Body of pancreas (tissue), 4 donors: ENCODE results near the gene EBI3. TPM values are rescaled to one million over a fixed set of nuclear protein-coding genes. Genes with fewer than 3 reads are reported as not detected.
A peak's percentile ranks its signal among the peaks of the same experiment; 100 is the strongest.

Experiments
- ATAC-seq: fragments of 150-250 bp; one replicate; pipeline ENCODE4 v1.9.1; 2016
- DNase-seq, 4 donors: peaks; one replicate each; pipeline ENCODE4 v3.0.0-alpha.2; 2019
- H3K27ac ChIP-seq, 4 donors: fragments of 200-600 bp; sonication (generic); 1 replicate in 3 of 4; 2 replicates in 1 of 4; pipeline versions ENCODE4 v1.5.1 to v1.6.1; 2016 to 2019; ENCODE audit warnings: mild to moderate bottlenecking in 1 of 4, mixed read lengths in 1 of 4, moderate library complexity in 1 of 4
- H3K27me3 ChIP-seq, 2 donors: fragments of 200-600 bp; sonication (generic); one replicate each; pipeline ENCODE4 v1.6.0; 2016; ENCODE audit warnings: mild to moderate bottlenecking in 1 of 2
- H3K36me3 ChIP-seq, 2 donors: fragments of 200-600 bp; sonication (generic); replicated peaks in 1 of 2; 2 replicates each; pipeline ENCODE4 v1.5.1; 2016; ENCODE audit warnings: low read depth in 2 of 2; ENCODE audit not compliant: insufficient read depth in 1 of 2
- H3K4me1 ChIP-seq: fragments of 200-600 bp; sonication (generic); one replicate; pipeline ENCODE4 v1.6.0; 2016
- H3K4me3 ChIP-seq, 2 donors: fragments of 200-600 bp; sonication (generic); 1 replicate in 1 of 2; 2 replicates in 1 of 2; pipeline ENCODE4 v1.5.1; 2016 to 2019
- H3K9me3 ChIP-seq, 3 donors: fragments of 200-600 bp; sonication (generic); 1 replicate in 2 of 3; 2 replicates in 1 of 3; pipeline ENCODE4 v1.5.1; 2016
- CTCF ChIP-seq, 7 experiments: fragments of 450-650 bp in 4 of 7; fragments of 200-600 bp in 3 of 7; sonication (generic) in 3 of 7; IDR thresholded peaks; one replicate each; pipeline ENCODE4 v1.5.1; 2016 to 2019; ENCODE audit warnings: antibody characterized with exemption in 7 of 7
- POLR2A ChIP-seq, 3 donors: fragments of 450-650 bp; IDR thresholded peaks; one replicate each; pipeline ENCODE4 v1.6.1; 2016; ENCODE audit warnings: antibody characterized with exemption in 3 of 3, mild to moderate bottlenecking in 2 of 3
- WGBS, 2 donors: methylation state at CpG; one replicate each; pipeline ENCODE4 v1.1.5; 2017; 5-methylcytosine and 5-hydroxymethylcytosine counted together
- intact Hi-C: fragments of 100-400 bp; cut with DNase I; formaldehyde crosslinking; loops from one replicate; pipeline ENCODE4 v1.15.1; 2023
- total RNA-seq, 2 donors: library from RNA; depleted of rRNA; stranded (reverse); fragments of >200 nt; gene quantifications; one replicate each; pipeline ENCODE4 v1.1.0, GENCODE V29; 2016

Gene EBI3
- total RNA-seq, 2 donors from 2014 or later, result 0.99 to 27.5 TPM

GRCh38 chr19:4184718-4185352 lies 44.5 kb upstream of the EBI3 start:
- Histone ChIP-seq H3K36me3 (no peaks in the 10 kb centered on the region), H3K27ac (no peak overlapping the region), H3K4me1 (peaks cover 30% of the 10 kb centered on the region), H3K27me3 (no peaks in the 10 kb centered on the region), H3K4me3 (no peak overlapping the region), H3K9me3 (no peaks in the 10 kb centered on the region)
- DNase-seq (no peak), ATAC-seq (no peak)
- WGBS, 2 donors, result 79 to 97% methylated on average over 2 of the region's 2 CpGs
- intact Hi-C loops, result loop anchor here (10.0 kb wide), 1 partner anchor 180 kb away; the partner anchor contains the start of gene PIAS4
- no peak for TF ChIP-seq POLR2A (IDR thresholded peaks at IDR 0.05)
- TF ChIP-seq CTCF (IDR thresholded peaks at IDR 0.05), result no peak

DNA sequence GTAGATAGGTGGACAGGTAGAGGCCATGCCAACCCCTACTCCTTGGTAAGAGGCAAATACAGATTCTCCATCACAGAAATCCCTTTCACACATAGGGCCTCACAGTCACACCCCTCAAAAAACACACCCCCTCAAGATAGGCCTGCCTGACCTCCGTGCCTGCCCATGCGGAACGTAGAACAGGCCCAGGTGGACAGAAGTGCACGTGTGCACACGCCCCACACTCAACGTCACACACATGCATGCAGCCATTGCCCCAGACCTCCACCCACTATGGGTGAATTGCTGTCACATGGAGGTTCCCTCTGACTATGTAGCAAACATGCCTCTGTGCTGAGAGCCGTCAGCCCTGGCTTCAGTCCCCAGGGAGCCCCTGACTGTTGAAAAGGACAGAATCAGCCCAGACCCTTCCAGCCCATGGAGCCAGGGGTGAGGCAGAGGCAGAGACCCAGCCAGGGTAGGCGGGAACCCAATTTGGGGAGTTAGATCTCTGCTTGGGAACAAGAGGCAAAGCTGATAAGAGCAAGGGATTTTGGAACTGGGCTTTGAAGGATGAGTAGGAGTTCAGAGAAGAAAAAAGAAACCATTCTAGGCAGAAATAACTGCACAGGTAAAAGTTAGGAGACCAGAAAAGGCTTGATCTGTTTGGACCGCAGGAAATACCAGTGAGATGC lies 43.8 kb upstream of the EBI3 start:
- TF ChIP-seq POLR2A (IDR thresholded peaks at IDR 0.05) (no peak), CTCF (IDR thresholded peaks at IDR 0.05) (no peak)
- H3K27ac ChIP-seq, result no peak overlapping the region
- no peaks in the 10 kb centered on the region for H3K9me3 ChIP-seq
- WGBS, 2 donors, result 48 to 79% methylated on average over 6 to 9 of the region's 9 CpGs
- H3K4me1 ChIP-seq, result peaks cover 25% of the 10 kb centered on the region
- DNase-seq, result no peak
- no peak for ATAC-seq
- intact Hi-C loops, result loop anchor here (10.0 kb wide), 1 partner anchor 181 kb away; the partner anchor contains the start of gene PIAS4
- H3K4me3 ChIP-seq, result no peak overlapping the region
- no peaks in the 10 kb centered on the region for H3K36me3 ChIP-seq
- no peaks in the 10 kb centered on the region for H3K27me3 ChIP-seq

DNA sequence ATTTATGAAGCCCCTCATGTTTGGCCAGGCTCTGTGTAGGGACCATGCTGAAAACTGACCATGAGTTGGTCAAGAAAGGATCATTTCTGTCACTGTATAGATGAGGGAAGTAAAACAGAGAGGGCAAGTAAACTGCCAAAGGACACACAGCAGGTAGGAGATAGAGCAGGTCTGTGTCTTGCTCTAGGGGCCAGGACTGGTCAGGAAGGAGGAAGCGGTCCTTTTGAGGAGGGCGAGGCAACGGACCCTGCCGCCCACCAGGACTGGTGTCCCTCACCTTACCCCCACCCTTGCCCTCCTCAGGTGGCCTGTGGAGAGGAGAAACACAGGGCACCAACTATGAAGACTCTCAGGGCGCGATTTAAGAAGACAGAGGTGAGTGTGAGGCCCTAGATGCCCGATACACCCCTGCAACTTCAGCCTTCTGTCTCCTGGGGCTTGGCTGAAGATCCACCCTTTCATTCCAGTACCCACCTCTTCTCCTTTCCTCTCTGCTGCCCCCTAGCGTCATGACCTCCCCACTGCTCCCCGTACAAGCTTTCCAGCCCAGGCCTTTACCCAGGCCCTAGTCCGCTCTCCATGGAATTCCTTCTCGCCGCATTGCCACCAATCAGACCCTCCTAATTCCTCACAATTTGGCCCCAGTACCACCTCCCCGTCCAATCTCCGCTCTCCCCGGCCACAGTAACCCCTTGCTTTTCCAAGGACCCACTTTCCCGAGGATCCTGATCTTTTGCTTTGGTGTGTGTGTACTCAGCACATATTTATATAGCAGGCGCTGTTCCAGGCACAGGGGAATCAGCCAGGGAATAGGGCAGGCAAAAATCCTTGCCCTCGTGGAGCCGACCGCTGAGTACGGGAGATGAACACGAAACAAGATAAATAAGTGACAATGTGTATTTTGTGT lies 43.0 kb upstream of the EBI3 start:
- ATAC-seq, result peak; percentile 54
- intact Hi-C loops, result loop anchor here (10.0 kb wide), 1 partner anchor 182 kb away; the partner anchor contains the start of gene PIAS4
- DNase-seq, result peak; percentile 71 to 81 (median 78)
- no peak overlapping the region for H3K27ac ChIP-seq
- TF ChIP-seq POLR2A (IDR thresholded peaks at IDR 0.05) (no peak), CTCF (IDR thresholded peaks at IDR 0.05) (peak; percentile 56 to 87 (median 71))
- no peaks in the 10 kb centered on the region for H3K27me3 ChIP-seq
- no peaks in the 10 kb centered on the region for H3K9me3 ChIP-seq
- WGBS, 2 donors, result 18 to 23% methylated on average over 22 of the region's 22 CpGs
- H3K4me3 ChIP-seq, result no peak overlapping the region
- H3K36me3 ChIP-seq, result no peaks in the 10 kb centered on the region
- peaks cover 17% of the 10 kb centered on the region for H3K4me1 ChIP-seq

- DNase-seq (no peak), ATAC-seq (no peak)
- WGBS, 2 donors, result 89 to 90% methylated on average over 10 of the region's 10 CpGs
- H3K36me3 ChIP-seq, result no peaks in the 10 kb centered on the region
- peaks cover 12% of the 10 kb centered on the region for H3K4me1 ChIP-seq
- H3K27ac ChIP-seq, result no peak overlapping the region
- no peaks in the 10 kb centered on the region for H3K27me3 ChIP-seq
- intact Hi-C loops, result loop anchor here (10.0 kb wide), 1 partner anchor 183 kb away; the partner anchor contains the start of gene PIAS4
- H3K9me3 ChIP-seq, result no peaks in the 10 kb centered on the region
- no peak overlapping the region for H3K4me3 ChIP-seq
- TF ChIP-seq CTCF (IDR thresholded peaks at IDR 0.05), result no peak
- no peak for TF ChIP-seq POLR2A (IDR thresholded peaks at IDR 0.05)
Measured at GRCh38 chr19:4187313-4188122, 41.8 kb upstream of the EBI3 start.
